ENCODE results near the gene RNASE12. TPM values are rescaled to one million over a fixed set of nuclear protein-coding genes. Genes with fewer than 3 reads are reported as not detected.

The RNASE12 gene
- total RNA-seq, 1 donor from 2014 or later, result not detected

DNA sequence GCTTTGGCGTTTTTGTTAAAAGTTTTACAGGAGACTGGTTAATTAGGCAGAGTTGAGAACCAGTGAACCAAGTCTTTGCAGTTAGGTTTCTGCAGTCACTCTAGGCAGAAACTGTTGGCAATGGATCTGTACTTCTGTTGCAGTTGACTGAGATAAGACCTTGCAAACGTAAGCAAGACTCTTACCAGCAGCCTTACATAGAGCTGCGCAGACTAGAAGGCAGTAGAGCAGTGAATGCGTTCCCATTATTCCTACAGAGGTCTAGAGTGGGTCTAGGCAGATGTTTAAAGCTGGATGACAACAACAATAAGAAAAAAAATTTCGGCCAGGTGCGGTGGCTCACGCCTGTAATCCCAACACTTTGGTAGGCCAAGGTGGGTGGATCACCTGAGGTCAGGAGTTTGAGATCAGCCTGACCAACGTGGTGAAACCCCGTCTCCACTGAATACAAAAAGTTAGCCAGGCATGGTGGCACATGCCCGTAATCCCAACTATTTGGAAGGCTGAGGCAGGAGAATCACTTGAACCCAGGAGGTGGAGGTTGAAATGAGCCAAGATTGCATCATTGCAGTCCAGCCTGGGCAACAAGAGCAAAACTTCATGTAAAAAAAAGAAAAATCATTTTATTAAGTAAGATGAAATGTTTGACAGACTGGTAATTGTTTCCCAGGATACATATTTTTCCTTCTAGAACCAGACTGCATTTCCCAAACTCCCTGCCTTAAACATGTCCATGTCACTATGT, 42.6 kb downstream of the RNASE12 start:
- Mint-ChIP-seq H3K36me3 (no peaks in the 10 kb centered on the region), H3K27ac (no peak overlapping the region), H3K9me3 (no peaks in the 10 kb centered on the region), H3K27me3 (ENCODE audit: low read depth) (no peaks in the 10 kb centered on the region), H3K4me1 (peaks cover 2% of the 10 kb centered on the region), H3K4me3 (no peak overlapping the region)
- DNase-seq (ENCODE audit: low spot score in 2 of 2, unreplicated experiment in 2 of 2), result no peak
- TF ChIP-seq, protein P1, sequence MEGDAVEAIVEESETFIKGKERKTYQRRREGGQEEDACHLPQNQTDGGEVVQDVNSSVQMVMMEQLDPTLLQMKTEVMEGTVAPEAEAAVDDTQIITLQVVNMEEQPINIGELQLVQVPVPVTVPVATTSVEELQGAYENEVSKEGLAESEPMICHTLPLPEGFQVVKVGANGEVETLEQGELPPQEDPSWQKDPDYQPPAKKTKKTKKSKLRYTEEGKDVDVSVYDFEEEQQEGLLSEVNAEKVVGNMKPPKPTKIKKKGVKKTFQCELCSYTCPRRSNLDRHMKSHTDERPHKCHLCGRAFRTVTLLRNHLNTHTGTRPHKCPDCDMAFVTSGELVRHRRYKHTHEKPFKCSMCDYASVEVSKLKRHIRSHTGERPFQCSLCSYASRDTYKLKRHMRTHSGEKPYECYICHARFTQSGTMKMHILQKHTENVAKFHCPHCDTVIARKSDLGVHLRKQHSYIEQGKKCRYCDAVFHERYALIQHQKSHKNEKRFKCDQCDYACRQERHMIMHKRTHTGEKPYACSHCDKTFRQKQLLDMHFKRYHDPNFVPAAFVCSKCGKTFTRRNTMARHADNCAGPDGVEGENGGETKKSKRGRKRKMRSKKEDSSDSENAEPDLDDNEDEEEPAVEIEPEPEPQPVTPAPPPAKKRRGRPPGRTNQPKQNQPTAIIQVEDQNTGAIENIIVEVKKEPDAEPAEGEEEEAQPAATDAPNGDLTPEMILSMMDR (IDR thresholded peaks at IDR 0.05; ENCODE audit: unreplicated experiment), result no peak

GRCh38 chr14:20546877-20547276, 44.3 kb downstream of the RNASE12 start:
- H3K36me3 Mint-ChIP-seq, result no peaks in the 10 kb centered on the region
- H3K4me3 Mint-ChIP-seq, result no peak overlapping the region
- no peak overlapping the region for H3K27ac Mint-ChIP-seq
- TF ChIP-seq, protein P1 (IDR thresholded peaks at IDR 0.05; ENCODE audit: unreplicated experiment), result no peak
- H3K4me1 Mint-ChIP-seq, result peaks cover 2% of the 10 kb centered on the region
- H3K27me3 Mint-ChIP-seq (ENCODE audit: low read depth), result no peaks in the 10 kb centered on the region
- DNase-seq (ENCODE audit: low spot score in 2 of 2, unreplicated experiment in 2 of 2), result no peak
- H3K9me3 Mint-ChIP-seq, result no peaks in the 10 kb centered on the region

Other genes starting within 250 kb of the RNASE12 start
- gene PARP2, start 247.7 kb downstream of the RNASE12 start, total RNA-seq, result 35.1 to 40.9 TPM (median 38.6 TPM) in 3 replicates
- 12.8 to 18.3 TPM (median 16.8 TPM) in 3 replicates for gene TEP1, start 177.9 kb downstream of the RNASE12 start, total RNA-seq
- 0.11 to 0.16 TPM (median 0.13 TPM) in 3 replicates for gene KLHL33, start 155.2 kb downstream of the RNASE12 start, total RNA-seq
- gene OSGEP, start 136.6 kb downstream of the RNASE12 start, total RNA-seq, result 67.0 to 72.9 TPM (median 69.7 TPM) in 3 replicates
- 283 to 304 TPM (median 299 TPM) in 3 replicates for gene APEX1, start 136.2 kb downstream of the RNASE12 start, total RNA-seq
- 32.3 to 37.5 TPM (median 33.7 TPM) in 3 replicates for gene PIP4P1, start 129.9 kb downstream of the RNASE12 start, total RNA-seq
- gene PNP, start 122.0 kb downstream of the RNASE12 start, total RNA-seq, result 10.3 to 11.3 TPM (median 10.4 TPM) in 3 replicates
- 0.70 to 1.1 TPM (median 1.1 TPM) in 3 replicates for gene RNASE10, start 85.8 kb downstream of the RNASE12 start, total RNA-seq
- not detected in 3 replicates for gene RNASE9, start 30.3 kb downstream of the RNASE12 start, total RNA-seq
- gene RNASE11, start 3.4 kb downstream of the RNASE12 start, total RNA-seq, result not detected in 3 replicates
- not detected in 3 replicates for gene OR6S1, start 50.3 kb upstream of the RNASE12 start, total RNA-seq
- 4.6 to 6.2 TPM (median 5.3 TPM) in 3 replicates for gene RNASE4, start 93.2 kb upstream of the RNASE12 start, total RNA-seq
- 3.7 to 5.4 TPM (median 3.8 TPM) in 3 replicates for gene ANG, start 97.4 kb upstream of the RNASE12 start, total RNA-seq
- gene EDDM3A, start 154.5 kb upstream of the RNASE12 start, total RNA-seq, result not detected in 3 replicates
- not detected in 3 replicates for gene EDDM3B, start 177.0 kb upstream of the RNASE12 start, total RNA-seq
- gene RNASE6, start 189.9 kb upstream of the RNASE12 start, total RNA-seq, result 0.27 to 0.57 TPM (median 0.33 TPM) in 3 replicates
- 13.1 to 14.8 TPM (median 13.3 TPM) in 3 replicates for gene RNASE1, start 211.5 kb upstream of the RNASE12 start, total RNA-seq